ENCODE data around the gene GRIN2D.

GRCh38 chr19:48405850-48406249 lies 12.4 kb downstream of the GRIN2D start:
- no peak for TF ChIP-seq CTCF (IDR thresholded peaks at IDR 0.05 in 4 of 5, conservative IDR thresholded peaks at IDR 0.05 in 1 of 5)
- no peak for TF ChIP-seq POLR2A (IDR thresholded peaks at IDR 0.05)

Measured in gastrocnemius medialis (tissue), 4 donors.